Activated naive CD4-positive, alpha-beta T cell treated with anti-CD3 and anti-CD28 coated beads, Interleukin-2, amount 50 U/mL, for 16 hours (primary cell): Measurements from ENCODE around the gene HSPA1L.
A peak's percentile ranks its signal among the peaks of the same experiment; 100 is the strongest.
"Not testable (repeated sequence)": the region's sequence is repeated elsewhere in the genome, so short reads cannot be mapped to it uniquely, and the experiment has no call there.

Source experiments
- DNase-seq: peaks from one replicate; pipeline ENCODE4 v3.0.0-alpha.2; 2020

HSPA1L gene

DNA sequence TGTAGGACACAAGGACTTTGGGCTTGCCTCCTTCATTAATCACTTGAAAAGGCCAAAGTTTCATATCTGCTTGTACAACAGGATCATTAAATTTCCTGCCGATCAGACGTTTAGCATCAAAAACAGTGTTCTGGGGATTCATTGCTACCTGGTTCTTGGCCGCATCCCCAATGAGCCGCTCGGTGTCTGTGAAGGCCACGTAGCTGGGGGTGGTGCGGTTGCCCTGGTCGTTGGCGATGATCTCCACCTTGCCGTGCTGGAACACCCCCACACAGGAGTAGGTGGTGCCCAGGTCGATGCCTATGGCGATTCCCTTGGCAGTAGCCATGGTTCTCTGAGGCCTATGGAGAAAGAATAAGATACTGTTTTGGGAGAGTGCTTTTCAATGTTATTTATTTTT, 3.4 kb downstream of the HSPA1L start:
- no peak for DNase-seq

DNA sequence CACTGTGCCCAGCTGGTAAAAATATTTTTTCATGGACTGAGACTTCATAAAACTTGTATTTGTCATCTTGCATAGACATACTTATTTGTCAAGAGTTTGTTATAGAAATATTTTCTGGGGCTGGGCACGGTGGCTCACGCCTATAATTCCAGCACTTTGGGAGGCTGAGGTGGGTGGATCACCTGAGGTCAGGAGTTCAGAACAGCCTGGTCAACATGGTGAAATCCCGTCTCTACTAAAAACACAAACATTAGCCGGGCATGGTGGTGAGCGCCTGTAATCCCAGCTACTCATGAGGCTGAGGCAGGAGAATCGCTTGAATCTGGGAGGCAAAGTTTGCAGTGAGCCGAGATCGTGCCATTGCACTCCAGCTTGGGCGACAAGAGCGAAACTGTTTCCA, 6.5 kb downstream of the HSPA1L start:
- DNase-seq: not testable (repeated sequence)

DNA sequence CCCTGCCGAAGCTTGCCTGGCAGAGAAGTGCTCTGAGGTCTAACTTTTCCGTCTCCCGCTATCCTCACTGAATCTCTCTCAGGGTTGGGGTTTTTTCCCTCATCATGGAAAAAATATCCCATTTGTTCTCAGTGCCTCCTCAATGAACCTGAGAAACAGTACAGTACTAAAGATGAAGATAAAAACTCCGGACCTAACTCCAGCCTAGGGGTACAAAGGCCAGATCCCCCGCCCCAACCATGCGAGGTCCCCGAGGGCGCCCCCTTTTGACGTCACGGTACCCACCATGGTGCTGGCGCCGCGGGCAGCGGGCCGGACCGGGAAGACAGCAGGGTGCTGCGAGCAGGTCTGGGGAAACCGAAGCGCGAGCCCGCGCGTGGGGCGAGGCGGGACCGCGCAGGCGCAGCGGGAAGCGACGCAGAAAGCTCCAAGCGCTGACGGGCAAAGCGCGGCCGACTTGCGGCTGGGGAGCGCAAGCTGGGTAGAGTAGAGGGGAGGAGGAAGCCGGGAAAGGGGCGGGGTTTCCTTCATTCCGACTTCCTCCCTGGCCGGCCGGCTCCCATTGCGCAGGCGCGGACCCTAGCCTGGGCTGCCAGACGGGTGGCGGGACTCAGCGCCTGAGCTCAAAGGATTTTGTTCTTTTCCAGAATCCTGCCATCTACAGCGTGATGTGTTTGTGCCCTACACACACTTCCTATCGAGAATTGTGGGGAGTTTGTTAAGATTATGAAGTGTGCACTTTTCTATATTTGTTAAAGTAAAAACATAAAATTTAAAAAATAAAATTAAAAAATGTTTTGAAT, 8.4 kb downstream of the HSPA1L start, which contains the start of gene LSM2:
TSS of gene LSM2 (minus strand) at position 497 of the 803 bp plus-strand sequence. CDS start at position 288, 209 bp downstream.
- peak; percentile 97 for DNase-seq

DNA sequence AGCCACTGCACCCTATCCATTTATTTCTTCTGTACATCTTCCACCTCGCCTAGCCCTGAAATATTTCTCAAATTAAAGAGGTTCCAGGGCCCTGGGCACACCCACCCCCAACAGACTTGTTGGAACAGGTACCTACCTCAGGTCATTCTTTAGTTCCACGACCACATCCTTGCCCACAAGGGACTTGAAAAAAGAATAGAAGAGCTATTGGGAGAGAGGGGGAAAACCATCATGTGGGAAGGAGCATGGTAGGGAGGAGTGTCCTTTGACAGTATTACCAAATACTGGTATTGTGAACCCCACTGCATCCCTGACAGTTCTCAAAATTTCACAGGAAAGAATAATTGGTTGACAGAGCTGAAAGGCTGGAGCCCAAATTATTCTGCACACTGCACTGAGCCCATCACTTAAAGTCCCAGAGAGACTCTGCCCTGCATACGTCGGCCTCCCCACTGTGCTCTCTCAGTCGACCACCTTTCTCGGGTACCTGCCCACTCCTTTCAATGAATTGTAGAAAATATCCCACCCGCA, 9.1 kb downstream of the HSPA1L start:
- DNase-seq: no peak

DNA sequence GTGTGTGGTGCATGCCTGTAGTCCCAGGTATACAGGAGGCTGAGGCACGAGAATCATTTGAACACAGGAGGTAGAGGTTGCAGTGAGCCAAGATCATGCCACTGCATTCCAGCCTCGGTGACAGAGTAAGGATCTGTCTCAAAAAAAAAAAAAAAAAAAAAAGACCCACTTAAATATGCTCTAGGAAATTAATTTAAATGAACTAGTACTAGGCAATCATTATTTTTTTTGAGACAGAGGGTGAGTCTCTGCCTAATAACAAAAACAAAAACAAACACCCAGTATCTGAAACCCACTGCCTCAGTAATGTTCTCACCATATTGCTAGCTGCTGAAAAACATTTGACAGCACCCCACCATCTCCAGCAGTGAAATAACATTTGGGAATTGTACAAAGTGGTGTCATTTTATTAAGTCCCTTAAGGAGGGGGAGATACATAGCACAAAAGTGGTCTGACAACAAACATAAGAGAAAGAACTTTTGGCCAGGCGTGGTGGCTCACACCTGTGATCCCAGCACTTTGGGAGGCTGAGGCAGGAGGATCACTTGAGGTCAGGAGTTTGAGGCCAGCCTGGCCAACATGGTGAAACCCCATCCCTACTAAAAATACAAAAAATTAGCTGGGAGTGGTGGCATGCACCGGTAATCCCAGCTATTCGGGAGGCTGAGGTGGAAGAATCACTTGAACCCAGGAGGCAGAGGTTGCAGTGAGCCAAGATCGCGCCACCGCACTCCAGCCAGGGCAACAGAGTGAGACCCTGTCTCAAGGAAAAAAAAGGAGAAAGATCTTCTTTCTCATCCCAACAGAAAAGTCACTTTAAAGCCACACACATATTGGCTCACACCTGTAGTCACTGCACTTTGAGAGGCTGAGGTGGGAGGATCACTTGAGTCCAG, 13.8 kb downstream of the HSPA1L start:
- DNase-seq: not testable (repeated sequence)

DNA sequence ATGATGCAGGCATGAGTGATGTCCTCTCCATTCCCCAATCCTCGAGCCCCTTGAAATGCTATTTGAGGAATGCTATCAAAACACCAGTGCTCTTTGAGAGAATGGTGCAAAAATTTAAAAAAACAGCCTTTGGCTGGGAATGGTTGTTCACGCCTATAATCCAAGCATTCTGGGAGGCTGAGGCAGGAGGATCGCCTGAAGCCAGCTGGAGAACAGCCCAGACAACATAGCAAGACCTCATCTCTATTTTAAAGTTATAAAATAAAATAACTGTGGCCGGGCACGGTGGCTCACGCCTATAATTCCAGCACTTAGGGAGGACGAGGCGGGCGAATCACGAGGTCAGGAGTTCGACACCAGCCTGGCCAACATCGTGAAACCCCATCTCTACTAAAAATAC, 15.3 kb downstream of the HSPA1L start:
- DNase-seq: no peak

DNA sequence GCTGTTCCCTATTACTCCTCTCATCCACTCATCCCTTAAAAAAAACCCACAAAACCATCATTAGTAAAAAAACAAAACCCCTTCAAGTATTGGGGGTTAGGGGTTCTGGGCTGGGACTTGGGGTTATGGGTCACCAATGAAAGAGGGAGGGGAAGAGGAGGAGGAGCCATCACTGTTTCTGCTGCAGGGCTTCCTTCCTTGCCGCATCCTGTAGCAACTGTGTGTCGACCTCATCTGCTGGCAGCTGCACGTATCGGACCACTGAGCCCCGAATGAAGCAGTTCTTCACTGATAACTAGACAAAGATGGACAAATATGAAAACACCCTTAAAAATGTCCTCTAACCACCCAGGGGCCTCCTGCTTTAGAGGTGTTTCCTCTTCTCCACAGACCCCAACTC, 17.5 kb downstream of the HSPA1L start:
- no peak for DNase-seq

DNA sequence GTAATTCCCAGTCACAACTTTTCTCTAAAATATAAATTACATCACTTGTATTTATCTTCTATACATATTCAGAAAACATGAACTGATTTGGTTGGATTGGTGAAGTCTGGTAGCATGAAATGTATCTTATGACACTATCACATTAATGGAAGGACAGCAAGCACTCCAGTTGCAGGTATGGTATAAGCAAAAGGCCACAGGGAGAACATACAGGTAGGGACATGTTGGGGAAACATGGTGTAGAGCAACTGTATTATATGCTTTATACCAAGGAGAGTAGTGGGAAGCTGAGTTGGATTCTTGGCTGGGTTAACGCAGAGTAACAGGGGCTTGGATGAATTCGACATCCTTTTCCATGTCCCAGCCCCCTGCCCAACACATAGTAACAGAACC, 18.1 kb downstream of the HSPA1L start:
- no peak for DNase-seq

DNA sequence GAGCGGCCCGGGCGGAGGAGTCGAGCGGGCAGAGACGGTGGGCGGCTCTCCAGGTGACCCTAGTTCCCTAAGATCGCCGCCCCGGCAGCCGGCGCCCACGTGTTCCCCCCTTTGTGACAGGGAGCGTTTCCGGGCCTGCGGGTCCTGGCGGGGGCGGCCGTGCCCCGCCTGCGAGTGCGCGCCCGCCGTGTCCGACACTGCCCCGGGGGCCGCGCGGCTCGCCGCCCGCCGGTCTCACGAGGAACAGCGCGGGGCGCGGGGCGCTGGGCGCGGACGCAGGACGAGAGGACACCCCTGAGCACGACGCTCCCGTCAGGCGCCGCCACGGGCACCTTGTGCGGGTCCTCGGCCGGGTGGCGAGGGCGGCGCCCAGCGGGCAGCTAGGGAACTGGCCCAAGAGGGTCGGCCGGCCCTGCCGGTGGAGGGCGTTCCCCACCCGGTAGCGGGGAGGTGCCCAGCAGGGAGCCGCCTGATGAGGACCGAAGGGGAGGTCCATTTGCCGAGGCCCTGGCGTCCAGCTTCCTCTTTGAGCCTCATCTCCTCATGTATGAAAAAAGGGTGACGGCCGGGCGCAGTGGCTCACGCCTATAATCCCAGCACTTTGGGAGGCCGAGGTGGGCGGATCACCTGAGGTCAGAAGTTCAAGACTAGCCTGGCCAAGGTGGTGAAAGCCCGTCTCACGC, 19.3 kb downstream of the HSPA1L start, which contains the start of gene VARS1:
TSS of gene VARS1 (minus strand) at position 137 of the 683 bp plus-strand sequence. CDS start 535 bp downstream, outside the sequence.
- DNase-seq: peak; percentile 84

DNA sequence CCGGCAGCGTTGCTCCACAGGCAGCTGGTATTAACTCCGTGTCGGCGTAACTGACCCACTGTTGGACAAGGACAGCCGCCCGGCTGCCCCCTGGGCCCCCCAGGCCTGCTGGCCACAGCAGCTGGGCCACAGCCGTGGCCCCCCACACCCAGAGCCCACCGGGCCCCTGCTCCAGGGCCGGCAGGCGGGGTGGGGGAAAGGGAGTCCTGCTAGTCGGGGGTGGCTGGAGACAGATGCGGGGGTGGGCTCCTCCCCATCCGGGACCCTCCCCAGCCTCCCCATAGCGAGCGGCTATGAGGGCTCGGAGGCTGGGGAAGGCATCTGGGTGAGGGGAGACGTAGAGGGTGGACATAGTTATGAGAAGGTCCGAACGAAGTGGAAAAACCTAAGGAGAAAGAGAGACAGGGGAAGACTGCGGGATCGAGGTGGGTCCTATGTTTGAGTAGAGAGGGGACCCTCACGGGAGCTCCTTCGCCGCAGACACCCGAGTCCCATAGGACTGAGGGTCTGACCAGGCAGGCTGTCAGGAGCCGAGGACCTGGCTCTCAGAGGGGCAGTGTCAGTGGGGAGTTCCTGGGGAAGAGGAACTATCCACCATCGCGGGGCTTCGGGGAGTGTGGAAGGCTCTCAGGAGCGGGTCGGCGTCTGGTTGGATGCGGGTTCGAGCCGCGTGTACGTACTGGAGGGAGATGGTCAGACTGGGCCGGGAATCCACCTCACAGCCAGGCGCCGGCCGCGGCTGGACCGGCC, 20.0 kb downstream of the HSPA1L start:
- DNase-seq: peak; percentile 24

DNA sequence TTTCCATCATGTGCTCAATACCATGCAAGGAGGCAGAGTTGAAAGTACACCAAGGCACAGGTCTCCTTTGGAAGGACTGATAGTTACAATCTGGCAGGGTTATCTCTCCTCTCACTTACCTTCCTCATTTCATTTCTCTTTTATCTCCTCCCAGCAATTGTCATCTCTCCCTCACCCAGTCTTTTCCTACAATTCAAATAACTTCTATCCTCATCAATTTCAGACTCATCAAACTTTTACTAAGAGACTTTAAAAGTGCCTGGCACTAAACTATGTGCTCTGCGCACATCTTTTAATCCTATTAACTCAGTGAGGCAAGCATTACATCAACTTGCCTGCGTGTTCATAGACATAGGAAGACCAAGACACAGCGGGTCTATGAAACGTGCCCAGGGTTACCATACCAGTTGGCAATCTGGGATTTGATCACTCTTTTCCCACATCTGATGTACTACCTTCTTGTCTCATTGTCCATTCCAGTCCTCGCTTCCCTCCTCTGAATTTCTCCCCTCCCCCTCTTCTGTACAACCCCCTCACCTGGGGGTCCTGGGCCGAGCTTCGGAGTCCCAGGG, 20.7 kb downstream of the HSPA1L start:
- no peak for DNase-seq

DNA sequence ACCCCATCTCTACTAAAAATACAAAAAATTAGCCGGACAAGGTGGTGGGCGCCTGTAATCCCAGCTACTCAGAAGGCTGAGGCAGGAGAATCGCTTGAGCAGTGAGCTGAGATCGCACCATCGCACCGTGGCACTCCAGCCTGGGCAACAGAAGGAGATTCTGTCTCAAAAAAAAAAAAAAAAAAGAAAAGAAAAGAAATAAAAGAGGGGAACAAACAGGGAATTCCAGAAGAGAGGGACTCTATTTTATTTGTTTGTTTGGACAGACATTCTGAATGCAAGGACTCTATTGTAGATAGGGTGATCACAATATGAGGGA, 21.2 kb downstream of the HSPA1L start:
- not testable (repeated sequence) for DNase-seq

DNA sequence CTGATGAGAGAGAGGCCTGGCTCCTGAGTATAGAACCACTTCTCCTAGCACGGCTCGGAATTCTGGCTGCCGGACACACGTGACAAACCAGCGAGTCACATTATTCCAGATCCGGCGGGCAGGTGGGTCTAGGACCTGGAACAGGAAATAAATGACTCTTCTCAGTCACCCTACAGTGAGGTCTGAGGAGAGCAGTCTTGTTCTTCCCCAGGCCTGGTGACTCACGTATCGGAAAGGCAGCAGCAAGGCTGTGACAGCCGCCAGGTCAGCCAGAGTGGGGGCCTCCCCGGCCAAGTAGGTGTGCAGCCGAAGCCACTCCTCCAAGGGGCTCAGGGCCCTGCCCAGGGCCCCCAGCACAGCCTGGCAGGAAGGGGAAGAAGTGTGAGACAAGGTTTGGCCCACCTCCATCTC, 22.3 kb downstream of the HSPA1L start:
- DNase-seq: no peak

DNA sequence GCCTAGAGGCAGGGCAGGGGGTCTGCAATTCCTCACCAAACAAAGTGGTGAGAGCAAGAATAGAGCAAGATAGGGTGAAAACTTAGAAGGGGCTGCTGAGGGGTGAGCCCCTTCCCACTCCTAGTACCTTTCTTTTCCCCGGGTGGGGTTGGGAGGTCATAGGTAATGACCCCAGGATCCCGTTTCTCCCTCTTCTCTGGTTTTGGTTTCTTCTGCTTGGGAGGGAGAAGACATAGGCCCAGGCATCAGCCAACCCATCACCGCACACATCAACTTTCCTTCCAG, 23.1 kb downstream of the HSPA1L start:
- DNase-seq: no peak

DNA sequence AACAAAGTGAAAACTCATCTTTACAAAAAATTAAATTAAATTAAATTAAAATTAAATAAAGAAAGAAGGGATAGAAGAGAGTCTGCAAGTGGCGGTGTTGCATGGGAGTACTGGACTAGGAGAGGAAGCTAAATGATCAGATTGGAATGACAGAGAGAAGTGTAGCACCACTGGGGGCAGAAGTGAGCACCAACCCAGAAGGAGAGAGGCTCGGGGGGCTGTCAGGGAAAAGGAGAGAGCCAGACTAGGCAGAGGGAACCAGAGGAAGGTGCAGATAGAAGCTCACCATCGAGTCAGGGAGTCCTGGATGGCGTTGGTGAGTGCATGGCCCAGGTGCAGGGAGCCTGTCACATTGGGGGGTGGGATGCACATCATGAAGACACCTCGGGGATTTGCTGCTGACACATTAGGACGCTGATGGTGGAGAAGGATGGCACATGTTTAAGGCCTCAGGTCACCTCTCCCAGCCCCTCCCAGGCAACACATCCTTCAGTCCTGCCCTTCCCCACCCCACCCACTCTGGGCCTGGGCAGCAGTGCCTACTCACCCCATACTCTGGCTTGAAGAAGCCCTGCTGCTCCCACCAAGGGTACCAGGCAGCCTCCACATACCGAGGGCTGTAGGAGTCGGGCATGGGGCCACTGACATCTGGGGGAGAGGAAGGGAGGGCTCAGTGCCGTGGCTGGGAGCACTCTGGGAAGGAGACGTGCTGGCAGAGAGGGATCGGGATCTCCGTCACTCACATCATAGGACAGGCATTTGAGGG, 23.6 kb downstream of the HSPA1L start:
- DNase-seq: peak; percentile 39

DNA sequence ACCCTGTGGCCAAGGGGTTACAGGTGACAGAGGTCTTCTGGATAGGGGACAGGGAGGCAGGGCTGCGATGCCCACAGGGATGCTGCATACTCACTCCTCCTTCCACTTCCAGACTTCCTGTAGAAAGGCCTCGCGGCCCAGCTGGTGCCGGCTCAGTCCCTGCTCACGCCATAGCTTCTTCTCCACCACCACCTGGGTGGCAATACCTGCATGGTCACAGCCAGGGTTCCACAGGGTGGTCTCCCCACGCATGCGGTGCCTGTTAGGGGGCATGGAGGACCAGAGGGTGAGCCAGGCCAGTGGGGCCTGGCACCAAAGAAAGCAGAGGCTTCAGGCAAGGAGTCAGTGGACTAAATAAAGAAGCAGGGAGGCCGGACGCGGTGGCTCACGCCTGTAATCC, 29.6 kb downstream of the HSPA1L start:
- DNase-seq: no peak

DNA sequence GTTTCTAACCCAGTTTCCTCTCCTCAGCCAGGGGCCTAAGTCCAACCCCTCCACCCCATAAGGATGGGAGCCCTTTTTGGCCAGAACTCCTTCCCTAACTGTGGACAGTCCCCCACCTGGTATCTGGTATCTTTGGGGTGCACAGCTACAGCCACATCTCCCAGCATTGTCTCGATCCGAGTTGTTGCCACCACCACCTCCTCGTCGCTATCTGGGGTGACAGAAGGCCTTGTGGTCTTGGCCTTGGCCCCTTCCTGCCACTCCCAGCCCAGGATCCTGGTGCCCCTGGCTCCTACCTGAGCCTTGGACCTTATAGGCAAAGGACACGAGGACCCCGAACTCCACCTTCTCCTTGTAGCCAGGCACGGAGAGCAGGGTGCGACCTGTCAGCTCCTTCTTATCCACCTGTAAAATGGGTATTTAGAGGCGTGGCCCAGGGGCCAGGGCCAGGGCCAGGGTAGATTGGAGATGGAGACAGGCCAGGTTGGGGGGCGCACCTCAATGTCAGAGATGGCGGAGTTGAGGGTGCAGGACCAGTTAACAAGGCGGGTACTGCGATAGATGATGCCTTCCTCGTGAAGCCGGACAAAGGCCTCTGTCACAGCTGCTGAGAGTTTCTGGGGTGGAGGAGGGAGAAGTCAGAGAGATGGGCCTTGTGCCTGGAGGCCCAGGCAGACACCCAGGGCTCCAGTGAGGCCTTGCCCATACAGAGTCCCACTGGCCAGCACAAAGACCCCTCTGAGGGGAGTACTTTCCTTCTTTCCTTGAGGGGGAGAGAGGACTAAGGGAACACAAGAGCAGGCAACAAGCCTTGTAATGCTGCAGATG, 30.8 kb downstream of the HSPA1L start:
- DNase-seq: no peak

DNA sequence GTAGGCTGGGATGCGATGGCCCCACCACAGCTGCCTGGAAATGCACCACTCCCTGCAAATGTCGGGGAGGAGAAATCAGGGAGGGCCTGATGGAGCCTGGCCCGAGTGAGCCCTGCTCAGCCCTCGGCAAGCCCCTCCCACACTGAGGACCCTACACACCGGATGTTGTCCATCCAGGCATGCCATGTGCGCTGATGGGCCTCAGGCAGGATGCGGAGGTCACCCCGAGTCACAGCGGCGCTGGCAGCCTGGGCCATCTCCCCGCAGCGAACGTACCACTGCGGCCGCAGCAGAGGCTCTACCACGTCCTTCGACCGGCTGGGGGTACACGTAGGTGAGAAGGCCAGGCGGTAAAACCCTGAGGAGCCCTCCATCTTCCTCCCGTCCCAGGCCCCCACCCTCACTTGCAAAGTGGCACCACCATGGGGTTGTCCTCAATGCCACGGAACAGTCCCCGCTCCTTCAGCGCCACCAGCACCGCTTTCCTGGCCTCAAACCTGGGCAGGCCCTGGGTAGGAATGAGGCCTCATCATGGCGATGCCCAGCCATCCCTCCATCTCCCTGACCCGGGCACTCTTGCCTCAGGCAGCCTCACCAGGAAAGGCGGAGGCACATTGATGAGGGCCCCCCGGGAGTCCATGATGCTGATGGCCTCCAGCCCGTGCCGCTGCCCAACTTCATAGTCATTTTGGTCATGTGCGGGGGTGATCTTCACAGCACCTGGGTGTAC, 32.8 kb downstream of the HSPA1L start:
- no peak for DNase-seq

DNA sequence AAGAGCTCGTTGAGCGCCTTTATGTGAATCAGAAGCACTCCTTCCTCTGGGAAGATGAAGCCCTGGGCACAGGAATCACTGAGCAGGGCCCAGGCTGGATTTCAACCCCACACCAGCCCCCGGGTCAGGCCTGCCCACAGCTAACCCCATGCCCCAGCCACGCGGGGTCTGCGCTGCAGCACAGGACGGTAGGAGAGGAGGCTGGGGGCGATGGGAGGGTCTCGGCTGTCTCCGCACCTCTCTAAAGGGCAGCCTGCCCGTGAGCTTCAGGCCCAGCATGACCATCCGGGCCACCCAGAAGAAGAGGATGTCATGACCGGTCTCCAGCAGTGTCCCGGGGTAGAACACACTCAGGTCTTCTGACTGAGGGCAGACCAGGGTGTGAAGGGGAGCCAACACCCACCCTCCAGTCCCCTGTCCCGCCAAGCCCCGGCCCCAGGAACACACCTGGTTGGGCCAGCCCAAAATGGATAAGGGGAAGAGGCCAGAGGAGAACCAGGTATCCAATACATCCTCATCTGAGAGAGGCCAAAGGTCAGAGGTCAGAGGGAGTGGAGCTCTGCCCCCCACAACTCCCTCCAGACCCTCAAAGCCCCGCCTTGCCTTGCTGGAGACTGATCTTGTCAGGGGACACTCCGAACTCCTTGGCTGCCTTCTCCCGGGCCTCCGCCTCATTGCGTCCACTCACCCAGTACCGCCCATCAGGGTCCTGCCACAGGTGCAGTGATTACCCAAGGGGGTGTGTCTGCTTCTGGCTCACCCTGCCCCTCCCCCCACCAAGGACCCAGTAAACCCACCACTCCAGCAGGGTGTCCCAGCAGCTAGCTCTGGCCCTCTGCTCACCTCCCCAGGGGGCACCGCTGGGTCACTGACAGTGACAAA, 33.6 kb downstream of the HSPA1L start:
- no peak for DNase-seq
